ENCODE results near the gene NEGR1. TPM values are rescaled to one million over a fixed set of nuclear protein-coding genes. Genes with fewer than 3 reads are reported as not detected.

Gene NEGR1
- total RNA-seq, 1 experiment from 2014 or later, result 0.44 TPM

DNA sequence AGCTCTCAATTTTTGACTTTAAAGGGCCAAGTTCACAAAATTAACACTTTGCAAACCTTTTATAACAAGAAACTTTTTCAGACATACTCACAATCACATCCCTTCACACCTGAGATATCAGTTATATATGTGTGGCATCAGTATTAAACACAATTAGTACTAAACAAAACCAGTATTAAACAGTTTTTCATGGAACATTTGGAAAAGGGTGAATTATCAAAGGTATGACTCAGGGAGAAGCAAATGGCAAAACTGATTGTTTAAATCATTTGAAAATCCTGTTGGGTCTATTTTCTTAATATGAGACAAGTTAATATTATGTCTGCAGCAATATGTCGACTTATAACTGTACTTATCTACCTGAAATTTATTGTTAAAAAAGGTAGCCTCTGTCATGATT is 587.3 kb downstream of the NEGR1 start:
- CTCF ChIA-PET, result no interaction called here
- POLR2A ChIA-PET (ENCODE audit: unreplicated experiment), result no interaction called here
- no peak overlapping the region for H3K4me2 ChIP-seq
- no peaks in the 10 kb centered on the region for H3K4me1 ChIP-seq (replicated peaks; ENCODE audit: insufficient read depth)
- no peak overlapping the region for H3K4me3 ChIP-seq
- H3K9me2 ChIP-seq (ENCODE audit: insufficient read depth), result no peaks in the 10 kb centered on the region
- TF ChIP-seq EZH2 (IDR thresholded peaks at IDR 0.05; ENCODE audit: low read depth), result no peak
- TF ChIP-seq, protein P1, sequence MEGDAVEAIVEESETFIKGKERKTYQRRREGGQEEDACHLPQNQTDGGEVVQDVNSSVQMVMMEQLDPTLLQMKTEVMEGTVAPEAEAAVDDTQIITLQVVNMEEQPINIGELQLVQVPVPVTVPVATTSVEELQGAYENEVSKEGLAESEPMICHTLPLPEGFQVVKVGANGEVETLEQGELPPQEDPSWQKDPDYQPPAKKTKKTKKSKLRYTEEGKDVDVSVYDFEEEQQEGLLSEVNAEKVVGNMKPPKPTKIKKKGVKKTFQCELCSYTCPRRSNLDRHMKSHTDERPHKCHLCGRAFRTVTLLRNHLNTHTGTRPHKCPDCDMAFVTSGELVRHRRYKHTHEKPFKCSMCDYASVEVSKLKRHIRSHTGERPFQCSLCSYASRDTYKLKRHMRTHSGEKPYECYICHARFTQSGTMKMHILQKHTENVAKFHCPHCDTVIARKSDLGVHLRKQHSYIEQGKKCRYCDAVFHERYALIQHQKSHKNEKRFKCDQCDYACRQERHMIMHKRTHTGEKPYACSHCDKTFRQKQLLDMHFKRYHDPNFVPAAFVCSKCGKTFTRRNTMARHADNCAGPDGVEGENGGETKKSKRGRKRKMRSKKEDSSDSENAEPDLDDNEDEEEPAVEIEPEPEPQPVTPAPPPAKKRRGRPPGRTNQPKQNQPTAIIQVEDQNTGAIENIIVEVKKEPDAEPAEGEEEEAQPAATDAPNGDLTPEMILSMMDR (conservative IDR thresholded peaks at IDR 0.05), result no peak
- no peak overlapping the region for H3K27ac ChIP-seq
- H4K20me1 ChIP-seq (ENCODE audit: insufficient read depth), result no peaks in the 10 kb centered on the region
- no peaks in the 10 kb centered on the region for H3K79me2 ChIP-seq (ENCODE audit: low read depth)
- no peak for DNase-seq
- H3F3A ChIP-seq (ENCODE audit: insufficient read depth, low read depth), result no peaks in the 10 kb centered on the region
- H3K9me3 ChIP-seq (ENCODE audit: insufficient read depth, low read depth), result no peaks in the 10 kb centered on the region
- no peaks in the 10 kb centered on the region for H3K27me3 ChIP-seq (ENCODE audit: insufficient read depth, low read depth)
- no TSS peak for BruUV-seq (replicated peaks)
- no peaks in the 10 kb centered on the region for H3K36me3 ChIP-seq (ENCODE audit: low read depth)
- intact Hi-C loops (cut with micrococcal nuclease; ENCODE audit: unreplicated experiment), result no loop called here
- no peak overlapping the region for H2AFZ ChIP-seq

DNA sequence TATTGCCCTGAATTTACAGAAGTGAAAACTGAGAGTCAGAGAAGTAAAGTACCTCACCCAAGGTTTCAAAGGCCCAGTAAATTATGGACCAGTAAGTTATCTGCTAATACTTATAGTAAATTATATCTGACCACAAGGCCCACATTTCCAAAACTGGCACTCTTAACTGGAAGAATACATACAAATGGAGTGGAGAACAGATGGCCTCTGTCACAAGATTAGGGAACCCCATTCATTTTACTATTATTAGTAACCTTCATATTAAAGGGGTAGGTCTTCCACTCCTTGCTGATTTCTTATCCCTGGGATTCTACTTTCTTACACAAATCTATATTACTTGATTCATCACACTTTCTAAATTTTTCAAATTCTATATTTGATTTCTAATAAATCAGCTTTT is 588.8 kb downstream of the NEGR1 start:
- no peaks in the 10 kb centered on the region for H3F3A ChIP-seq (ENCODE audit: insufficient read depth, low read depth)
- H3K4me2 ChIP-seq, result no peak overlapping the region
- no peak overlapping the region for H3K27ac ChIP-seq
- no peaks in the 10 kb centered on the region for H3K9me3 ChIP-seq (ENCODE audit: insufficient read depth, low read depth)
- H3K79me2 ChIP-seq (ENCODE audit: low read depth), result no peaks in the 10 kb centered on the region
- no peaks in the 10 kb centered on the region for H3K27me3 ChIP-seq (ENCODE audit: insufficient read depth, low read depth)
- no peaks in the 10 kb centered on the region for H3K36me3 ChIP-seq (ENCODE audit: low read depth)
- BruUV-seq (replicated peaks), result no TSS peak
- CTCF ChIA-PET, result no interaction called here
- no peak for DNase-seq
- no peak overlapping the region for H2AFZ ChIP-seq
- H4K20me1 ChIP-seq (ENCODE audit: insufficient read depth), result no peaks in the 10 kb centered on the region
- H3K9me2 ChIP-seq (ENCODE audit: insufficient read depth), result no peaks in the 10 kb centered on the region
- no peak overlapping the region for H3K4me3 ChIP-seq
- POLR2A ChIA-PET (ENCODE audit: unreplicated experiment), result no interaction called here
- no peak for TF ChIP-seq EZH2 (IDR thresholded peaks at IDR 0.05; ENCODE audit: low read depth)
- TF ChIP-seq, protein P1 (conservative IDR thresholded peaks at IDR 0.05), result no peak
- intact Hi-C loops (cut with micrococcal nuclease; ENCODE audit: unreplicated experiment), result no loop called here
- no peaks in the 10 kb centered on the region for H3K4me1 ChIP-seq (replicated peaks; ENCODE audit: insufficient read depth)

DNA sequence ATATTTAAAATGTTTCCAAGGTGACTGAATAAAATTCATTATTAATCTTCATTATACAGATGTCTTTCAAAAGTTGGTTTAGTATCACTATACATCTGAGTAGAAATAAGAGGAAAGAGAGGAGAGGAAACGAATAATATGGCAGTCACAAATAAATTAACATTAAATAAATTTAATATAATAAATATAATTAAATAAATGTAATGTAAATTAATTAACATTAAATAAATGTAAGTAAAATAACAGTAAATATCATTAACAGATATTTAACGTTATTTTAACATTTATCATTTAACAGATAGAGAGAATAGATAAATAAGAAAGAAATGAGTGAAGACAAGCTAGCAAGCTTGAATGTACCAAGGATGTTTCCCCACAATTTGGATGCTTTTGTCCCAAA is 592.7 kb downstream of the NEGR1 start:
- H3F3A ChIP-seq (ENCODE audit: insufficient read depth, low read depth), result no peaks in the 10 kb centered on the region
- CTCF ChIA-PET, result no interaction called here
- H3K27ac ChIP-seq, result no peak overlapping the region
- no peaks in the 10 kb centered on the region for H3K9me2 ChIP-seq (ENCODE audit: insufficient read depth)
- no peak overlapping the region for H3K4me2 ChIP-seq
- H3K36me3 ChIP-seq (ENCODE audit: low read depth), result no peaks in the 10 kb centered on the region
- H3K79me2 ChIP-seq (ENCODE audit: low read depth), result no peaks in the 10 kb centered on the region
- intact Hi-C loops (cut with micrococcal nuclease; ENCODE audit: unreplicated experiment), result no loop called here
- H3K4me3 ChIP-seq, result no peak overlapping the region
- POLR2A ChIA-PET (ENCODE audit: unreplicated experiment), result no interaction called here
- BruUV-seq (replicated peaks), result no TSS peak
- TF ChIP-seq EZH2 (IDR thresholded peaks at IDR 0.05; ENCODE audit: low read depth), result no peak
- TF ChIP-seq, protein P1 (conservative IDR thresholded peaks at IDR 0.05), result no peak
- no peak for DNase-seq
- no peaks in the 10 kb centered on the region for H3K9me3 ChIP-seq (ENCODE audit: insufficient read depth, low read depth)
- no peaks in the 10 kb centered on the region for H3K4me1 ChIP-seq (replicated peaks; ENCODE audit: insufficient read depth)
- H2AFZ ChIP-seq, result no peak overlapping the region
- no peaks in the 10 kb centered on the region for H3K27me3 ChIP-seq (ENCODE audit: insufficient read depth, low read depth)
- H4K20me1 ChIP-seq (ENCODE audit: insufficient read depth), result no peaks in the 10 kb centered on the region

Data from PC-9 (cell line).